Stimulated activated CD4-positive, alpha-beta T cell treated with anti-CD3 and anti-CD28 coated beads, Interleukin-1b, Interleukin-23, amount 100 ng/mL, for 24 hours (primary cell): ENCODE data around the gene RELCH.

Experiments
- DNase-seq, 4 experiments: peaks; one replicate each; pipeline ENCODE4 v3.0.0-alpha.2; 2020; ENCODE audit warnings: low read depth in 4 of 4, low spot score in 1 of 4

RELCH gene

GRCh38 chr18:62258093-62258492, 71.0 kb downstream of the RELCH start:
- no peak for DNase-seq

GRCh38 chr18:62258616-62259015, 71.6 kb downstream of the RELCH start:
- no peak for DNase-seq

- DNase-seq = no peak
These were observed 75.0 kb downstream of the RELCH start for GRCh38 chr18:62262061-62262460.

GRCh38 chr18:62264984-62265383, 77.9 kb downstream of the RELCH start:
- no peak for DNase-seq

- DNase-seq = no peak
These were observed 90.0 kb downstream of the RELCH start for GRCh38 chr18:62277045-62277444.

GRCh38 chr18:62279561-62279960, 92.5 kb downstream of the RELCH start:
- DNase-seq = no peak

- DNase-seq = no peak
These were observed 93.0 kb downstream of the RELCH start for GRCh38 chr18:62280058-62280457.

GRCh38 chr18:62280786-62281185, 93.7 kb downstream of the RELCH start:
- DNase-seq = no peak

GRCh38 chr18:62281684-62282083, 94.6 kb downstream of the RELCH start:
- DNase-seq = no peak

GRCh38 chr18:62282188-62282629, 95.2 kb downstream of the RELCH start:
- DNase-seq = no peak

- no peak for DNase-seq
These were observed 97.6 kb downstream of the RELCH start for GRCh38 chr18:62284637-62285036.

- no peak for DNase-seq
These were observed 98.2 kb downstream of the RELCH start for GRCh38 chr18:62285281-62285680.

GRCh38 chr18:62287781-62288664, 101.0 kb downstream of the RELCH start:
- no peak for DNase-seq

- no peak for DNase-seq
These were observed 101.6 kb downstream of the RELCH start for GRCh38 chr18:62288665-62289008.

GRCh38 chr18:62289047-62289446, 102.0 kb downstream of the RELCH start:
- no peak for DNase-seq

GRCh38 chr18:62294073-62294472, 107.0 kb downstream of the RELCH start:
- no peak for DNase-seq

GRCh38 chr18:62300359-62300963, 113.4 kb downstream of the RELCH start:
- DNase-seq = no peak

- no peak for DNase-seq
These were observed 114.3 kb downstream of the RELCH start for GRCh38 chr18:62301322-62301721.

GRCh38 chr18:62312851-62313250, 125.8 kb downstream of the RELCH start:
- no peak for DNase-seq

GRCh38 chr18:62318228-62319180, 131.4 kb downstream of the RELCH start:
- no peak for DNase-seq

- no peak for DNase-seq
These were observed 134.1 kb downstream of the RELCH start for GRCh38 chr18:62321201-62321600.
